Rectal smooth muscle tissue (tissue), 1 donor: Measurements from ENCODE around the gene SPAG5.
"Not testable (repeated sequence)": the region's sequence is repeated elsewhere in the genome, so short reads cannot be mapped to it uniquely, and the experiment has no call there.

ENCODE experiments used
- H3K27ac ChIP-seq: one replicate; pipeline ENCODE4 v1.7.0; 2013; ENCODE audit warnings: low read depth, low read length, inconsistent platforms
- H3K27me3 ChIP-seq: one replicate; pipeline ENCODE4 v1.7.0; 2013; ENCODE audit warnings: low read length; ENCODE audit not compliant: control insufficient read depth, insufficient read depth
- H3K36me3 ChIP-seq: one replicate; pipeline ENCODE4 v1.7.0; 2013; ENCODE audit warnings: low read length; ENCODE audit not compliant: control insufficient read depth, insufficient read depth
- H3K4me1 ChIP-seq: one replicate; pipeline ENCODE4 v1.7.0; 2013; ENCODE audit warnings: low read length; ENCODE audit not compliant: control insufficient read depth, insufficient read depth
- H3K4me3 ChIP-seq: one replicate; pipeline ENCODE4 v1.7.0; 2013; ENCODE audit warnings: low read length
- H3K9ac ChIP-seq: one replicate; pipeline ENCODE4 v1.7.0; 2013; ENCODE audit warnings: low read length

SPAG5 gene

GRCh38 chr17:28622186-28622585 is 23.4 kb upstream of the SPAG5 start:
- Histone ChIP-seq H3K36me3 (peaks cover 45% of the 10 kb centered on the region), H3K4me3 (no peak overlapping the region), H3K27ac (no peak overlapping the region), H3K4me1 (no peaks in the 10 kb centered on the region), H3K9ac (no peak overlapping the region), H3K27me3 (no peaks in the 10 kb centered on the region)

- Histone ChIP-seq H3K4me3 (no peak overlapping the region), H3K4me1 (no peaks in the 10 kb centered on the region), H3K9ac (no peak overlapping the region), H3K27ac (no peak overlapping the region), H3K27me3 (no peaks in the 10 kb centered on the region), H3K36me3 (peaks cover 63% of the 10 kb centered on the region)
These were observed 21.2 kb upstream of the SPAG5 start for GRCh38 chr17:28620010-28620409.

- no peak overlapping the region for H3K9ac ChIP-seq
- H3K27ac ChIP-seq = no peak overlapping the region
- peaks cover 63% of the 10 kb centered on the region for H3K36me3 ChIP-seq
- no peaks in the 10 kb centered on the region for H3K27me3 ChIP-seq
- no peak overlapping the region for H3K4me3 ChIP-seq
- no peaks in the 10 kb centered on the region for H3K4me1 ChIP-seq
These were observed 19.6 kb upstream of the SPAG5 start for GRCh38 chr17:28618464-28618863.

GRCh38 chr17:28616281-28616680 is 17.5 kb upstream of the SPAG5 start:
- H3K4me3 ChIP-seq = no peak overlapping the region
- H3K27me3 ChIP-seq = no peaks in the 10 kb centered on the region
- H3K4me1 ChIP-seq = no peaks in the 10 kb centered on the region
- H3K27ac ChIP-seq = no peak overlapping the region
- H3K9ac ChIP-seq = no peak overlapping the region
- peaks cover 50% of the 10 kb centered on the region for H3K36me3 ChIP-seq

- H3K9ac ChIP-seq = no peak overlapping the region
- H3K27me3 ChIP-seq = no peaks in the 10 kb centered on the region
- H3K4me3 ChIP-seq = no peak overlapping the region
- H3K36me3 ChIP-seq = peaks cover 41% of the 10 kb centered on the region
- H3K27ac ChIP-seq = no peak overlapping the region
- H3K4me1 ChIP-seq = no peaks in the 10 kb centered on the region
These were observed 16.6 kb upstream of the SPAG5 start for GRCh38 chr17:28615260-28615940.

GRCh38 chr17:28613931-28614381 is 15.1 kb upstream of the SPAG5 start, which contains the start of gene RSKR:
RSKR (minus strand) TSS chr17:28614185; CDS start chr17:28614161, 24 bp downstream.
- Histone ChIP-seq H3K36me3 (peaks cover 27% of the 10 kb centered on the region), H3K27ac (no peak within 1 kb of the TSS), H3K4me3 (no peak within 1 kb of the TSS), H3K27me3 (no peaks in the 10 kb centered on the region), H3K9ac (no peak within 1 kb of the TSS), H3K4me1 (no peaks in the 10 kb centered on the region)

GRCh38 chr17:28612936-28613872 is 14.4 kb upstream of the SPAG5 start:
- Histone ChIP-seq H3K9ac (no peak overlapping the region), H3K4me3 (no peak overlapping the region), H3K27me3 (no peaks in the 10 kb centered on the region), H3K27ac (no peak overlapping the region), H3K36me3 (peaks cover 22% of the 10 kb centered on the region), H3K4me1 (no peaks in the 10 kb centered on the region)

GRCh38 chr17:28612531-28612930 is 13.7 kb upstream of the SPAG5 start:
- no peak overlapping the region for H3K4me3 ChIP-seq

GRCh38 chr17:28610376-28610775 is 11.6 kb upstream of the SPAG5 start:
- Histone ChIP-seq H3K9ac (no peak overlapping the region), H3K4me1 (no peaks in the 10 kb centered on the region), H3K4me3 (no peak overlapping the region), H3K27me3 (no peaks in the 10 kb centered on the region), H3K36me3 (peaks cover 6% of the 10 kb centered on the region), H3K27ac (no peak overlapping the region)

More at GRCh38 chr17:28612531-28612930, 13.7 kb upstream of the SPAG5 start:
- no peak overlapping the region for H3K9ac ChIP-seq
- H3K27ac ChIP-seq = no peak overlapping the region
- peaks cover 22% of the 10 kb centered on the region for H3K36me3 ChIP-seq
- no peaks in the 10 kb centered on the region for H3K4me1 ChIP-seq
- H3K27me3 ChIP-seq = no peaks in the 10 kb centered on the region

GRCh38 chr17:28604031-28604430 is 5.2 kb upstream of the SPAG5 start:
- H3K4me3 ChIP-seq, H3K27ac ChIP-seq, H3K4me1 ChIP-seq, H3K36me3 ChIP-seq, H3K27me3 ChIP-seq, H3K9ac ChIP-seq: not testable (repeated sequence)

- H3K36me3 ChIP-seq = no peaks in the 10 kb centered on the region
- peak overlapping the region; percentile 75 for H3K4me3 ChIP-seq
- peak overlapping the region; percentile 92 for H3K9ac ChIP-seq
- no peaks in the 10 kb centered on the region for H3K27me3 ChIP-seq
- H3K4me1 ChIP-seq = no peaks in the 10 kb centered on the region
- peak overlapping the region; percentile 85 for H3K27ac ChIP-seq
These were observed 723 bp upstream of the SPAG5 start for GRCh38 chr17:28599311-28600184.

GRCh38 chr17:28598389-28598788 is 436 bp downstream of the SPAG5 start:
- Histone ChIP-seq H3K36me3 (no peaks in the 10 kb centered on the region), H3K9ac (no peak overlapping the region), H3K4me1 (no peaks in the 10 kb centered on the region), H3K27me3 (no peaks in the 10 kb centered on the region), H3K27ac (no peak overlapping the region), H3K4me3 (peak overlapping the region; percentile 75)
